SW480 (cell line): Measurements from ENCODE around the gene COQ7.
A peak's percentile ranks its signal among the peaks of the same experiment; 100 is the strongest.

ENCODE experiments used
- DNase-seq: peaks from one replicate; pipeline ENCODE4 v3.0.0-alpha.2; 2016; ENCODE audit warnings: low spot score

The COQ7 gene

DNA sequence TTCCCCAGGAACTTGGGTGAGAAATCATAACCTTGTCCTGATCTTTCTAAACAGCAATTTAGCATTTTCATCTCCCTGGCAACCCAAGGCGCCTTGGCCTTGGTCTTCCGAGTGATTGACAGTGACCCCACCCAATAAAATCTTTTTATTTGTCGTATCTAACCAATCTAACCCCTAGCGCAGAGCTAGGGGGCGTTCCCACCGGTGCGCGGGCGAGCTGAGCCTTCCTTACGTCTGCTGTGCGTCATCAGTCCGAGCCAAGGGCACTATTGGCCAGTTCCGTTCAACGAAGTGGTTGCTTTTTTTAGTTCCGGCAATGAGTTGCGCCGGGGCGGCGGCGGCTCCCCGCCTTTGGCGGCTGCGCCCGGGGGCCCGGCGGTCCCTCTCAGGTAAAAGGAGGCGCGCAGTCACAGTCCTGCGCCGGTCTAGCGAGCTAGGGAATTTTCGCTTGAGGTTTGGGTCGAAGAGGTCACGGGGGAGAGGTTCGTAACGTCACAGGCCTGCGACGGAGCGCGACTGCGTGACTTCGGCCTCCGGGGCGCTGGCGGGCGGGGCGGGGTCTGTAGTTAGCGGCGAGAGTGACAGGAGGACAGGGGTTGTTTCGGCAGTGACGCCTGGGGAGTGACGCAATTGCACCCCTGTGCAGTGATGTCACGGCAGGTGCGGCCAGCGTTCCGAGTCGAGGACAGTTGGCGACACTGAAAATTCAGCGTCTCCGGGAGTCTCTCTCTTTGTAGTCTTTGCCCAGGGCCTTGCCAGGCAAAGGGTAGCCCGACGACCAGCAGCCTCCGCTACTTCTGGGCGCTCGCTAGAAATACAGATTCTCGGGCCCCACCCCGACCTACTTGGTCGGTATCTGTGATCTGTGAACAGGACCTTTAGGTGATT lies at the start of gene COQ7:
TSS of gene COQ7 (plus strand) at position 266 of the 888 bp plus-strand sequence. CDS start at position 317, 51 bp downstream.
- DNase-seq: peak; percentile 98

DNA sequence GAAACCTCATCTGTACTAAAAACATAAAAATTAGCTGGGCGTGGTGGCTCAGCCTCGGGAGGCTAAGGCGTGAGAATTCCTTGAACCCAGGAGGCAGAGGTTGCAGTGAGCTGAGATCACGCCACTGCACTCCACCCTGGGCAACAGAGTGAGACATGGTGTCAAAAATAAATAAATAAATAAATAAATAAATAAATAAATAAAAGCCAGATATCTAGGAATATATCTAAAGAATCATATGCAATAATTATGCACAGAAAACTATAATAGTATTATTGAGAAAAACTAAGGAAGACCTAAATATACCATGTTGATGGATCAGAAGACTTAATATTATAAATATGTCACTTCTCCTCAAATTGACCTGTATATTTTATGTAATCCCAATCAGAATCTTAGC lies 46.7 kb upstream of the COQ7 start:
- DNase-seq: no peak

DNA sequence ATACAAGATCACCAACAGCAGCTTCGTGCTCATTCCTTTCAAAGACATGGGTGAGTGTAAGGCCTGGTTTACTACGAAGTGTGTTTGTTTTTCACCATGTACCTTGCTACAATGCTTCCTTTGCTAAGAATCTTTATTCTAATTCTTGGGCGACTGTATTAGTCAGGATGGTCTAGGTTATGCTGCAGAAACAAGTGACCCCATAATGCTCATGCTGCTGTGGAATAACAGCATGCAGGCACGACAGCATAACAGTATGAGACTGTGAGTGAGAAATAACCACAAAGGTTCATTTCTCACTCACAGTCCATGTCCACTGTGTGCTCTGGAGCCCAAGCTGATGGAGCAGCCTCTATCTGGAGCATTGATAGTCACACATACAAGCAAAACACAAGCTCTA lies 45.7 kb upstream of the COQ7 start:
- no peak for DNase-seq

DNA sequence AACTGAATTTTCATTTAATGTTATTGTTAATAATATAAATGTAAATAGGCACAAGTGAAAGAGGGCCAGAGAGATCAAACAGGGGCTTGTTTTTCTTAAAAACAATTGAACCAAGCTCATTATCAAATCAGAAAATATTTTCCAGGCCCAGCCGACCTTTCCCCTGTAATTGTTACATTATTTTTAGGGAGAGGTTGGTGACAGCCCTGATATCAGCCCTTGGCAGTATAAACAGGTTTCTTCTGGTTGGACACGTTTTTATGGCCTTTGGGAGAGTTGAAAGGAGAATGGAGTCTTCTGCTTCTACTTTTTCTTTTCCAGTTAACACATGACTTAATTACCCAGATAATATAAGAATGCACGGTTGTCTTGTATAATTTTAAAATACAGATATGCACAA lies 40.0 kb upstream of the COQ7 start:
- no peak for DNase-seq

DNA sequence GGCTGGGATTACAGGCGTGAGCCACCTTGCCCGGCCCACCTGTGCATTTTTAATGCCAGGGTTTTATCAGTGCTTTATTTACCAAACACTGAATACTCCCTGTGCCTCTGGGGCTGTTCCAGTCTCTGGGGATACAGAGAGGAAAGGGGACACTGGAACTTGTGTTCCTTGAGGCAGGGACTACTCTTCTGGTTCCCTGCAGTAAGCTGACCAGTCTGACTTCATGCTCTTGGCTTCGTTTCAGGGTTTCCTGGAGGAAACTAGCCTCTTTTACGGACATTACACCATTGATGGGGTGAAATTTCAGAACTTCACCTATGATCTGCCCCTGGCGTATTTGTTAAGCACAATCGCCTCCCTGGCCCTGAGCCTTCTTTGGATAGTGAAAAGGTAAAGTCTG lies 37.4 kb upstream of the COQ7 start:
- DNase-seq: no peak

DNA sequence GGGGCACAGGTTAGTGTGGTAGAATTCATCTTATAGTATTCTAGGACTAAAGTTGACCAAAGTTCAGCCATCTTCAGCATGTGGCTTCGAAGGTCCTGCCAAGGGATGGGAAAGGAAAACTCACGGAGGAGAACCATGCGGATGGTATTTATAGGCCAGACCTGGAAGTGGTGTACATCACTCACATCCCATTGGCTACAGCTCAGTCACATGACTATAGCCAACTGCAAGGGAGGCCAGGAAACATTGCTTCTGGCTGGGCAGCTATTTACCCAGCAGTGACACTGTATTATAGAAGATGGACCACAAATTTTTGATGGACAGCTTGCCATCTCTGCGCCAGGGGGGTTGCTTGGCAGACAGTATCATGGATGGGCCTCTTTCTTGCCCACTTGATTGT lies 35.7 kb upstream of the COQ7 start:
- no peak for DNase-seq

DNA sequence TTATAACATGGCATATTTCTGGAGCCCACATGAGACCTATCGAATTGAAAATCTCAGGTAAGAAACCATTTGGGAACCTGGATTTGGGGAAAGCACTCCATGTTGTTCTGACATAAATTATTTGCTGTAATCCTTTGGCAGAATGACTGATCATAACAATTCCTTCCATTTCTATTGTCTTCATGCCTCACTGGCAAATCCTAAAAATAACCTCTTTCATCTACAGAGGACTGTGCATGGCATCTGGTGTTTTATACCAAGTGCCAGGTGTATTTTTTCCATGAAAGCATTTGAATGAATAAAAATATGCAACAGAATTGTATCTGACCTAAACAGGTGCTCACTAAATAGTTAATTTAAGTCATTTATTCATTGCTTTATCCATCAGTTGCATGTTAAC lies 33.7 kb upstream of the COQ7 start:
- no peak for DNase-seq

DNA sequence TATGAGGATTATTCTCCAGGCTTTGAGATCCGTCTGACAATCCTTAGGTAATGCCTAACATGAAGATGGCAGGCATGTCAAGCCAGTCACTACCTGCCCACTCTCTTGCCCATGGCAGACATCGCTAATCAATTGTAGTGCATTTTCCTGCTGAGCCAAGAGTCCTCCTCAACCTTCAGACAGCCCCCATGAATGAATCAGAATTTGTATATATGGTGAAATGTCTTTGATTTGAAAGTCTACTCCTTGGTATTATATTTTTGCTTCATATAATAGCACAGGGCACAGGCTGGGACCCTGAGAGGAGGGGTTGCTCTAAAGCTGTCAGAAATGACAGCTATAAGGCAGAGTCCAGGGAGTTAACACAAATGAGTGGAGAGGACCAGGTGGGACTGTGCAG lies 27.0 kb upstream of the COQ7 start:
- no peak for DNase-seq

DNA sequence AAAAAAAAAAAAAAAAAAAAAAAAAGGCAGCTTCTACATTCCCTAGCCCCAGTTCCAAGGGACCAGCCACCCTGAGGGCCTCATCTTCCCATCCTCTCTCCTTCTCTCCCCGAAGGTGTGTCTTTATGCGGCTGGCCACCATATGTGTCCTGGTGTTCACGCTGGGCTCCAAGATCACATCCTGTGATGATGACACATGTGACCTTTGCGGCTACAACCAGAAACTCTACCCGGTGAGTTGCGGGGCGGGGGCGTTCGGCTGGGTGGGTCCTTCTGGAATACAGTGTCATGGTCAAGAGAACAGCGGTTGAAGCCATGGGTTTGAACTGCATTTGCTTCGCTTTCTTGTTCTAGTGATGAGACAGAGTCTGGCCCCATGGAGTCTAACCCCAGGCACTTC lies 22.6 kb upstream of the COQ7 start:
- DNase-seq: no peak

DNA sequence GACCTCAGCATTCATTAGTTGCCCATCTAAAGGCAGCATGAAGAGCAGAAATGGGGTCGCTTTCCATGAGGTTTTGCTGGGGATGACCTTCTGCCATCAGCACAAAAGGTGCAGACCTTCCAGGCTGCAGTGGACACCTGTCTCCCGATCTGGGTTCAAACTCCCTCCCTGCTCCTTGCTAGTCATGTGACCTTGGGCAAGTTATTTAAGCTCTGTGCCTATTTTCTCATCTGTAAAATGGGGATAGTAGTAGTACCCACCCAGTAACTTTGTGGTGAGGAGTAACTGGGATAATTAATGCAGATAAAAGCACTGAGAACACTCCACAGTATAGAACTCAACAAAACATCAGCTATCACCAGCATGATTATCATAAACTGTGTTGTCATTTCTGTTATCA lies 21.4 kb upstream of the COQ7 start:
- DNase-seq: no peak

DNA sequence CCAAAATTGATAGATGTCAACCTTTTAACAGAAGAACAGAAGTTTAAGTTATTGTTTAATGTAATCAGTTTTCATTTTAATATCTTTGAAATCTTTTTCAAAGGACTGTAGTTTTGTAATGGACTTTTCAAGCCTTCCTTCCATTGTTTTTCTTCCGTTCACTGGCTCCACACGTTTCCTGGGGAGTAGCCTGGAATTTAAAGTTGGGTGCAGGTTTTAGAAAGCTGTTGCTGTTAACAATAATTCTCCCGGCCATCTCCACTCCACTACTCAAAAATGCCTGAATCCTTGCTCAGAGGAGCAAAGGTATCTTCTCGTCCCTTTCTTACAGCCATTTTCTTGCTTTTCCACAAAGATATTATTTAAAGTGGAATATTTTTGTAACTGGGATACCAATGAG lies 4.7 kb upstream of the COQ7 start:
- DNase-seq: no peak

DNA sequence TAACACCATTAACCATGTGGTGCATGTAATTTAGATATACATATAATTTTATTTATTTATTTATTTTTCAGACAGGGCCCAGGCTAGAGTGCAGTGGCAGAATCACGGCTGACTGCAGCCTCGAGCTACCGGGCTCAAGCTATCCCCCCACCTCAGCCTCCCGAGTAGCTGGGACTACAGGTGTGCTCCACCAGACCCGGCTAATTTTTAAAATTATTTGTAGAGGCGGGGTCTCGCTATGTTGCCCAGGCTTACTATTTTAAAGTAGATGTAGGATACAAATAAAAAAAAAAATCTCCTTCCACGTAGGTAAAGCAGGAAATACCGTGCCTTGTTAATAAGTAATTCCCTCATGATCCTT lies 446 bp upstream of the COQ7 start:
- DNase-seq: no peak

DNA sequence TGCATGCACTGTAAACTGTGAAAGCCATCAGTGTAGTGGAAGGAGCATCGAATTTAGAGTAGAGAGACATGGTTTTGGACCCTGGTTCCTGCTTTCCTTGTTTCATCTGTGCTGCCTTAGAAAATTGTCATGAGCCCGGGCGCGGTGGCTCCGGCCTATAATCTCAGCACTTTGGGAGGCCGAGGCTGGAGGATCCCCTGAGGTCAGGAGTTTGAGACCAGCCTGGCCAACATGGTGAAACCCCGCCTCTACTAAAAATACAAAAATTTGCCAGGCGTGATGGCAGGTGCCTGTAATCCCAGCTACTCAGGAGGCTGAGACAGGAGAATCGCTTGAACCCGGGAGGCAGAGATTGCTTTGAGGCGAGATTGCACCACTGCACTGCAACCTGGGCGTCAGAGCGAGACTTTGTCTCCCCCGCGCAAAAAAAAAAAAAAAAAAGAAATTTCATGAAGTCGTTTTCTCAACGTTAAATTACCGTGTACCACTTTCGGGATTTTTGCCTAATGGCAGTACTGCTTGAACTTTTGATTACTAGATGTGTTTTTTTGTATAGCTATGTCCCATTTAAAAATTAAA lies 912 bp downstream of the COQ7 start:
- DNase-seq: no peak

DNA sequence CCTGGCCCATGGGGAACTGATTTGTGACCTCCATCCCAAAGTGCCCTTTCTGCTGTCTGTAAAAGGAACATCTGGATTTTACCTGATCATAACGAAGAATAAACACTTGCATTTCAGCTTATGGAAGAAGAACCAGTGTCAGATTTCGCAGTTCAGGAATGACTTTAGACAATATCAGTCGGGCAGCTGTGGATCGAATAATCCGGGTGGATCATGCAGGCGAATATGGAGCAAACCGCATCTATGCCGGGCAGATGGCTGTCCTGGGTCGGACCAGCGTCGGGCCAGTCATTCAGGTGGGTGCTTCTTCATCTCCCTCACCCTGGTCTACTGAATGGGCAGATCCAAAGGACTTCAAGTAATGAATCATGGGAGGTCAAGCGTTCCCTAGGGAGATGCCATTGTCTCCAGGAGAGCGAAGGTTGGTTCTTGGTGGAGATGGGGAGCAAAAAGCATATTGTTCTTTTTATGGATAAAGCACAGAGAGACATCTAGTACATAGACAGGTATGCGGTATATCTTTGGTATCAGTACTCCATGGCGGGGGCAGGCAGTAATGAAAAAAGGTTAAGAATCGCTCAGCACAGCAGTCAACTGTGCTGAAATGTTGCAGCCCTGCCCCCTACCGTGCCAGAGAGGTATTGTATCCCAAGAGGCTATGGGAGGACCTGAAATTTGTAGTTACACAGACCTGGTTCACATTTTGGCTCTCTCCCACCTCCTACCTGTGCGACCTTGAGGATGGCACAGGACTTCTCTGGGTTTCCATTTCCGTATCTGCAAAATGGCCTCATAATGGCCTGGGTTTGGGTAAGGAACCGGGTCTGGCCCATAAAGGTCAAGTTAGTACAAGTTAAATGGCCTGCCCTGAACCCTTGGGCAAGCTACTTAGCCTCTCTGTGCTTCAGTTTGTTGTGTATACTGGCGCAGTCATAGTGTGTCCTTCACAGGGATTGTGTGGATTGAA lies 4.7 kb downstream of the COQ7 start:
- peak; percentile 52 for DNase-seq

DNA sequence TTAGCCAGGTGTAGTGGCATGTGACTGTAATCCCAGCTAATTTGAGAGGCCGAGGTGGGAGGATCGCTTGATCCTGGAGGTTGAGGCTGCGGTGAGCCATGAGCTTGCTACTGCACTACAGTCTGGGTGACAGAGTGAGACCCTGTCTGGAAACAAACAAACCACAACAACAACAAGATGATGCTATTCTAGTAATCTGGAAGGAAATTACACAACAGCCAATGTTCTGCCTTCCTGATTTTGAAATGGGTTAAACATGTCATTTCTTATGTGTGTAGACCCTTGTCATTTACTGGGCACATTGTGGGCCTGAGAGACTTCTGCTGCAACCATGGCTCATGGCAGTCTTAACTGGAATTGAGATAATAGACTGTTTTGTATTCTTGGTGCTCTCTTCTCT lies 5.9 kb downstream of the COQ7 start:
- no peak for DNase-seq

DNA sequence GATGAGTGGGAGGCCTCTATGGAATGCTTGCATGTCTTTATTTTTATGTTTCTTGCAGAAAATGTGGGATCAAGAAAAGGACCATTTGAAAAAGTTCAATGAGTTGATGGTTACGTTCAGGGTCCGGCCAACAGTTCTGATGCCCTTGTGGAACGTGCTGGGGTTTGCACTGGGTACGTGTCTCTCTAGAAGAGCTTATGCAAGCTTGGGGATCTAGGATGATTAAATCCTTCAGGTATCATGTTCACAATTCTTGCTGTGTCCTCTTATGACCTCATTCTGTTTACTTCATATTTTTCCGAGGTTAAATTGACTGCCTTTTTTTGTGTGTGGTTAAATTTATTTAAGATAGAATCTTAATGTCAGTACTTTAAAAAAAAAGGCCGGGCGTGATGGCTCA lies 6.4 kb downstream of the COQ7 start:
- no peak for DNase-seq

DNA sequence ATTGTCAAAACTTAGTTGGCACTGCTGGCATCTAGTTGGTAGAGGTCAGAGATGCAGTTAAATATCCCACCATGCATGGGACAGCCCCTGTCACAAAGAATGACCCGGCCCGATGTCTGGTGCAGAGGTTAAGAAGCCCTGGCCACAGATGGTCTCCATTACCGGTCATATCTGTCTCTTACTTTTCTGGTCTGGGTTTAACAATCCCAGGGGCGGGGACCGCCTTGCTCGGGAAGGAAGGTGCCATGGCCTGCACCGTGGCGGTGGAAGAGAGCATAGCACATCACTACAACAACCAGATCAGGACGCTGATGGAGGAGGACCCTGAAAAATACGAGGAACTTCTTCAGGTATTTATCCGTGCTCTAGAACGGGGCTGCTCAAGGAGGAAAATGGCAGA lies 8.1 kb downstream of the COQ7 start:
- DNase-seq: no peak

DNA sequence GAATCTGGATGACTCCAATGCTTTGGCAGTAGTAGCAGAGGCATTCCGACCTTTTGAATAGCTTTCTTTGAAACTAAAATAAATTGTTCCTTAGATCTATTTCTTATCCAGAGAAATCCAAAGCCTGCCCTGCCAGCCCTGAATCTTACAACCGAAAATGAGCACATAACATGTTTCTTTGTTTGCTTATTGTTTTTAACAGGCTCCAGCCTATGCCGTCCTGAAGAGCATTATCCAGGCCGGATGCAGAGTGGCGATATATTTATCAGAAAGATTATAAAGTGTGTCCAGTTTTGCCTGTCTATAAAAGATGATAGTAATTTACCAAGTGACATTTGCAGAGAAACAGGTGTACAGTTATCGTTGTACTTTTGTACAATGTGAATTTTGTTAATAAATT lies 10.5 kb downstream of the COQ7 start:
- no peak for DNase-seq

DNA sequence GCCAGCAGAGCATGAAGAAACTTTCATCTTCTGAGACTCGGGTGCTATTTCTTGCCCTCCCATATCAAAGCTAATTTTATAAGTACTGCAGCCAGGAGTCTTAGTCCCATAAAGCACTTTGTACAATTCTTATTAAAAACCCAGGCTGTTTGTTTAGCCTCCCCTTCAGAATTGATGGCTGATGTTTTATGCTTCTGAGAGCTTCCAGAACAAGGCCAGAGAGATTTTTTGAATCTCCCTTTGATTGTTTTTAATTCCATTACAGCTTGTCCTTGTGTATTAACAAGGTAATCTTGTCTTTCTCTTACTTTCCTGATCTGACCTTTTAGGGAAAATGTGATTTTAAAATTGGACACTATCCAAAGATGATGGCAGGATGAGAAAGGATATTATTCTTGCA lies 16.3 kb downstream of the COQ7 start:
- DNase-seq: no peak

DNA sequence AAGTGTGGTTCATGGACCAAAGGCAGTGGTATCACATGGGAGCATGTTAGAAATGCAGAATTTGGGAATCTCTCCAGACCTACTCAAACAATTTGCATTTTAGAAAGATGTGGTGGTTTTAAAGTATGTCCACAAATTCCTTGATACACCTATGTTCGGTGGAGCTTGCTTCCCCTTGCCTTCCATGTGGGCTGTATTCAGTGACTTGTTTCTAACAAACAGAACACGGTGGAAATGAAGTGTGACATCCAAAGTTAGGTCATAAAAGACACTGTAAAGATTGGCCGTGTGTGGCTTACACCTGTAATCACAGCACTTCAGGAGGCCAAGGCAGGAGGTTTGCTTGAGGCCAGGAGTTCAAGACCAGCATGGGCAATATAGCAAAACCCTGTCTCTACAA lies 16.7 kb downstream of the COQ7 start:
- no peak for DNase-seq

DNA sequence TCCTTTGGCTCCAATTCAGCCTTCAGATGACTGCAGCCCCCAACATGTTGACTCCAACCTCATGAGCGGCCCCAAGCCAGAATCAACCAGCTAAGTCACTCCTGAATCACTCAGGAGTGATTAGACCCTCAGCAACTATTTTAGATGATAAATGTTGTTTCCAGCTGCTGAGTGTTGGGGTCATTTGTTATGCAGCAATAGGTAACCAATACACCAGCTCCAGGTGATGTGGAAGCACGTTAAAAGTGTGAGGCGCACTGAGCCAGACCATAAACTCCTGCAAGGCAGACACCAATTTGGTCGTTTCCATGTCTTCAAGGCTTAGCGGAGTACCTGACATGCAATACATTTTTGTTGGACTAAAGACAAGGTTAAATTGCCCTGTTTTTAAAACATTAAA lies 17.5 kb downstream of the COQ7 start:
- no peak for DNase-seq

DNA sequence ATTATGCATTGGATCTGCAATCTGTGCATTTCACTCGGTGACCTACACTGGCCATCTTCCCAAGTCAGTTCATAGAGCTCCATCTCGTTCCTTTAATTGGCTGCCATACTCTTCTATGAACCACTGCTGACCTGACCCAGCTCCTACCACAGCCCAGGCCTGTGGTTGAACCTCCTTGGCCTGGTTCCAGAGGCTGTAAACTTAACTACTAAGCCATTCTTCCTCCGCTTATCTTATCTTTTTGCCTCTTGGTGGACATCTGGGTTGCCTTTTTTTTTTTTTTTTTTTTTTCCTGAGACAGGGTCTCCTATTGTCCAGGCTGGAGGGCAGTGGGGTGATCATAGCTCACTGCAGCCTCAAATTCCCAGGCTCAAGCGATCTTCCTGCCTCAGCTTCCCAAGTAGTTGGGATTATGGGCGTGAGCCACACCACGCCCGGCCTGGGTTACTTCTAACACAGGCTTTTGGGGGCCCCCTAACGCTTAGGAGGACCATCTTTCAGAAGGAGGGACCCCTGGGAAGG lies 18.3 kb downstream of the COQ7 start:
- DNase-seq: no peak
